HG03521 (cell line): ENCODE measurements around the gene MEGF6.

Source experiments
- ATAC-seq: cut with Tn5 transposase; IDR thresholded peaks from one replicate; pipeline ENCODE4 v1.9.1; 2021; ENCODE audit warnings: mild to moderate bottlenecking, moderate library complexity; ENCODE audit not compliant: unreplicated experiment

Gene MEGF6

DNA sequence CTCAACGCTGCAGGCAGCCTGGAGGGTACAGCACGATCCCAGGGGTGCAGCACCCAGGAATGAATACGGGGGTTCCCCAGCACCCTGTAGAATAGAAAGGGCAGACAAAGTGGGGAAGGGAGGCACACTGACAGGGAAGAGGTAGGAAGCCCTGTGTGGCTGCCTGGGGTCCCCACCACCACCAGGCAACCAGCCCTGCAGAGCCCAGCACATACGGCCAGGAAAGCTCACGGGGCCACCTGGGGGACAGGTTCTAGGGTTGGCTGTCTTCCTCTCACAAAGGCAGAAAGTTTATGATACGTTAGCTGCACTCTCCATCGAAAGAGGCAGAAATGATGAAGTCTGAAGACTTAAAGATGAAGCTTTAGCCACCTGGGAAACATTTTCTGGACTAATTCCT lies 104.4 kb downstream of the MEGF6 start:
- ATAC-seq = no peak

DNA sequence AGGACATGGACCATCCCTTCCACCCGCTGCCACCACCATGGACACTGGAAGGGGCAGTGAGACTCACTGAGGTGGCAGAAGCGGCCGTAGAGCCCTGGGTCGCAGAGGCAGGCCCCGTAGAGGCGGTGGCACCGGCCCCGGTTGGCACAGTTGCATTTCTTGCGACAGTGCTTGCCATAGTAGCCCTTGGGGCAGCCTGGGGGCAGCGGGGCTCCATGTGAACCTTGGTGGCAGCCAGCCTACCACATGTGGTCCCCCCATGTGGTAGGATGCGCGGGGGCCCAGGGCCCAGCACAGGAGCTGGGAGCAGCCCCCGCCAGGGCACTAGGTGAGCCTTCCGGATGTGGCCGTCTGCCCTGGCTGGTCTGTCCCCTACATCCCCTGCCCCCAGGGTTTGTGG lies 105.3 kb downstream of the MEGF6 start:
- ATAC-seq = no peak

DNA sequence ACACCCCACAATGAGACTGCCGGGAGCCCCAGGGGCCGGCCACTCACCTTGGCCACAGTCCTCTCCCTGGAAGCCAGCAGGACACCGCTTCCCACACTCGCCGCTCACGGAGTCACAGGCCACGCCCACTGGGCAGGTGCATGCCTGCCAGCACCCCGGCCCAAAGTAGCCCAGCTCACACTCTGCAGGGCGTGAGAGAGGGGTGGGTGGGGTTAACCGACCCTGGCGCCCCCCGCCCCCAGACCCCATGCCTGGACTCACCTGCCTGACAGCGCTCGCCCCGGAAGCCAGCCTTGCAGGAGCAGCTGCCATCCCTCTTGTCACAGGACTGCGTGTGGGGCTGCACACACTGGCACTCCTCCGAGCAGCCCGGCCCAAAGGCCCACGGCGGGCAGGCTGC lies 106.1 kb downstream of the MEGF6 start:
- ATAC-seq = no peak

DNA sequence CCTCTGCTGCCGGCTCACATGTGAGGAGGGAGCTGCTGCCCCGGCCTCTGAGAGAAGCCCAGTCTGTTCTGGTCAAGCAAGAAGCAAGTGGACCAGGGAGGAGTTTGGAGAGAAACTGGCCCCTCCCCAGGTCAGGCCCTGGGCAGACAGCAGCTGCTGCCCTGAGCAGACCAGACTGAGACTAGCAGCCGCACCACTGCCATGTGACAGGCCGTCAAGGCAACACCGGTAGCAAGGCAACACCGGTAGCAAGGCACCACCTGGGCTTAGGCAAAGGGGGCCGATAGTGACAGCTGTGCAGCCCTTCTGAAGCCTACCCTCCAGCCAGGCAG lies 106.5 kb downstream of the MEGF6 start:
- no peak for ATAC-seq

DNA sequence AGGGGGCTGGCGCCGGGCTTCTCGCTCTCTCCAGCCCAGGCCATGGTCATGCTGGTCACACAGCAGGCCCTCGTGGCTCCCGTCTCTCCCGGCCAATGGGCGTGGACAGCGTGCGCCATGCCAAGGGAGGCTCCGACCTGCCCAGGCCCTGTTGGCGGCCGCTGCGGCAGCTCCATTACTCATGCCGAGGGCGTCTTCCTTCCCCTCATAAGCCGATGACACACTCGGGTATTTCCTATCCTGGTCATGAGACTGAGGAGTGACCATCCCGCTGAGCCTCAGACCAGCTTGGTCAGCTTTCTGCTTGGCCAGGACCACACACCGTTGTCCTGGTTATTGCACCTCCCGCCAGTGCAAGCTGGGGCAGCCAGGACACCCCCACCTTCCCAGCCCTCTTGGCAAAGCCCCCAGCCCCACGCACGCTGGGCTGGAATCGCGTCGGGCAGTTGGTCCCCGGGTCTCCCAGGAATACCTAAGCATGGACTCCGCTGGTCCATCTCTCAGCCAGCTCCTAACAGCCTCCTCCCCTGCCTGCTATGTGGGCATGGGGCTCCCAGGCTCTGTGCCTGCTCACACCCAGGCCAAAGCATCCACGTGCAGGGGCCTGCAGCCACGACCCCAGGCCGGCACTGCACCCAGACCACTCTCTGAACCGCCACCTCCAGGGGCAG lies 107.0 kb downstream of the MEGF6 start:
- no peak for ATAC-seq

DNA sequence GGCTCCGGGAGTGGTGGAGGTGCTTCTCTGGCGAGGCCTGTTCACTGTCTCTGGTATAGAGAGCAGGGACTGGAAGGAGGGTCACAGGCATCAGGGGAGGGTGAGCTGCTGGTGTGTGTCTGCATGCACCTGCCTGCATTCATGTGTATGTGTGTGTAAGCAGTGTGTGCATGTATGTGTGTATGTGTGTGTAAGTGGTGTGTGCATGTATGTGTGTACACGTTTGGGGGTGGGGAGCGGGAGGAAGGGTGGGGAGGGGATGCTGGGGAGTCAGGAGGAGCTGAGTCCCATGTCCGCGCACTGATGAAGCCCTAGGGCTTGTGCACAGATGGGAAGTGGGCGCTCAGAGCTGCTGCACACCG lies 107.8 kb downstream of the MEGF6 start:
- no peak for ATAC-seq

DNA sequence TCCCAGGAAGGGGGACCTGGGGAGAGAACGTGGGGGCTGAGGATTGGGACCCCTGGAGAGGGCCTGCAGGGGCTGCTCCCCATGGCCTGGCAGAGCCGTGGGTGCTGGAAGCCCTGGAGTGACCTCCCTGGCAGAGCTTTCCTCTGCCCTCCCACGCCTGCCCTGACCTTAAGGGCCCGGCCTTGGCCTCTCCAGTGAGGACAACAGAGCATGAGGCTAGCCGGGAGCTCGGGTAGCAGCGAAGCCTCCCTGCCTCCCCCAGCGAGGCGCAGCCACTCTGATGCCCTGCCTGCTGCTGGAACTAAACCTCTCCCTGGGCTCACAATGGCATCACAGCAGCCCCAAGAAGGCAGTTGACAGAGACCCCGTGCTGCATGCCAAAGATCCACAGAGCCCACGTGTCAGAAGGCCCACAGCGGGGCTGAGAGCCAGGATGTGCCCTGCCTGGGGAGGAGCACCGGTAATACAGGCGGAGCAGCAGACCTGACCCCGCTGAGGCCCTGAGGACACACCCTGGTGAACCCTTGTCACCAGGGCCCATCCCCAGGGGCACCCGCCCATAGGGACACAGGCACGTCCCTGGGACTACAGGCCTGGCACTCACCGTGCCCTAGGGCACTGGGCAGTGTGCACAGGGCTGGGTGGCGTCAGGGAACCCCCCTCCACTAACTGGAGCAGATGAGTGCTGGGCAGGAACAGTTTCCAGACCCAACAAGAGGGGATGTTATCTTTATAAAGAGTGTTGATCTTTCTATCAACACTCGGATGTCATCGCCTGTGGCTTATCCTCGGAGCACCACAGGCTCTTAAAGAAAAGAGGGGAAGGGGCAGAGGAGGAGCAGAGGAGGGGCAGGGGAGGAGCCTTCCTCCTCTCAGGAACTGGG lies 108.4 kb downstream of the MEGF6 start:
- no peak for ATAC-seq

DNA sequence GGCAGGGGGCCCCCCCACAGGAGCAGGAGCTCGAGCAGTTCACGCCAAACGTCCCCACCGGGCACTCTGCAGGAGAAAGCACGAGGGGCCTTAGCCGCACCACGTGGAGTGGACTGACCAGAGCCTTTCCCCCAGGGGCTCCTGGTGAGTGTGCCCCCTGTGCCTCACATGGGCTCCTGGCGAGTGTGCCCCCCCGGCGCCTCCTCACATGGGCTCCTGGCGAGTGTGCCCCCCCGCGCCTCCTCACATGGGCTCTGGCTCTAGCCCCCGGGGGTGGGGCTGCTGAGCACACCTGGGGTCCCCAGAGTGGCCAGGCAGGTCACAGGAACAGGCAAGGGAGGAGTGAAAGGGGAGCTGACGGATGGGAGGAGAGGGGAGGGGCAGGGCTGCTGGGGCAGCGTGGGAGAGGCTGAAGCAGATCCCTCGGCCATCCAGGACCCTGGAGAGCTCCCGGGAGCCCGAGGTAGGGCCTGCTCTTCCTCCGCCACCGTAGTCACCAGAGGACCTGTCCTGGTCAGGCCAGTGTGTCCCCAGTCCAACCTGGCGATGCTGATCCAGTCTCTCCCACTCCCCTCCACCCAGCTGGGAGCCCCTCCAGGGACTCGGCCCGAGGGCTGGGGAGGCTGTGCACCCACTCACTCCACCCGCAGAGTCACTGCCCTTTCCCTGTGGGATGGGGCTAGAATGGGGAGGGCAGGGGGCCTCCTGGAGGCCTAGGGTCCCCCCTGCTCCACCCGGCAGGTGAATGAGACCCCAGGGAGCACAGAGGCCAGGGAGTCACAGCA lies 109.3 kb downstream of the MEGF6 start:
- no peak for ATAC-seq

DNA sequence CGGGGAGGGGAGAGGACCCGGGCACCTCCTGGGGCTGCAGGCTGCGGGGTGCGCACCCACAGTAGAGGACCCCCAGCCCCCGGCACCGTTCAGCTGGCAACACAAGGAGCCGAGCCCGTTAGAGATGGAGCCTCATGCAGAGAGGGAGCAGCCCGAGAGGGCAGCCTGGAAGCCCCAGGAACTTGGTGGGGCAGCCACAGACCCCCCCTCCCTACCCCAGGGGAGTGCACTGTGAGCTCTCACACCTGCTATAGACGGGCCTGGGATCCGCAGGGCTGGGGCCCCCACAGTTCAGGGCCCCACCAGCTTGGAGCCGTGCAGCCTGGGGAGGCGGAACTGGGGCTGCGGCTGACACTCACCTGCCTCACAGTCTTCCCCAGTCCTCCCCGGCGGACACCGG lies 109.9 kb downstream of the MEGF6 start:
- no peak for ATAC-seq

DNA sequence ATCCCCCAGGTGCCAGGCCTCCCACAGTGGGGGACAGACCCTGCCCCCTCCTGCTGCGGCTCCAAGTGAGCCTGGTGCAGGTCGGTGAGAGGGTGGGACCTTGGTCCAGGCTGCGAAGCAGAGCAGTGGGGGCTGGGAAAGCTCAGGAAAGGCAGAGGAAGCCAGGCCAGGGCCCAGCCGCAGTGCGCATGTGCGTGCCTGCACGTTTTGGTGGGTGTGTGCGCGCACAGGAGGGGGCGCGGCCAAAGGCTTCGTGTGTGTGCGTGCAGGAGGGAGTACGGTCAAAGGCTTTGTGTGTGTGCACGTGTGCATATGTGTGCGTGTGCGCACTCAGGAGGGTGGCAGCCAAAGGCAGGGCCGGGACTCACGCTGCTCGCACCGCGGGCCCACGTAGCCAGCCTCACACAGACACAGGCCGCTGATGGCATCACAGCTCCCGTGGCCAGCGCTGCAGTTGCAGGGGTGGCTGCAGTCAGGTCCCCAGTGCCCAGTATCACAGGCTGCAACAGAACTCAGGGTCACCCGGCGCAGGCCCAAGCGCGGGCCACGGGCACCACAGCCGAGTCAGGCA lies 111.0 kb downstream of the MEGF6 start:
- no peak for ATAC-seq

DNA sequence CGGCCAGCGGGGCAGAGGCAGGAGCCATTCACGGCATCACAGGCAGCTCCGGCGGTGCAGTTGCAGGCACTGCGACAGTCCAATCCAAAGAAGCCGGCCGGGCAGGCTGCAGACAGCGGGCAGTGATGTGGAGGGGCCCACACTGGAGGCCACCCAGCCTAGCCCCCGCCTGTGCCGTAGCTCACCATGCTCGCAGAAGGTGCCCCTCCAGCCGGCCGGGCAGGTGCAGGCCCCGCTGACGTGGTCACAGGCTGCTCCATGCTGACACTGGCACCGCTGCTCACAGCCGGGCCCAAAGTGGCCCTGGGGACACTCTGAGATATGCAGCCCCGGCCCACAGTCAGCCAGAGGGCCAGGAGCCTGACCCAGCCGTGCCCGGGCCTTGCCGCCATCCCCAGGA lies 111.7 kb downstream of the MEGF6 start:
- ATAC-seq = no peak

DNA sequence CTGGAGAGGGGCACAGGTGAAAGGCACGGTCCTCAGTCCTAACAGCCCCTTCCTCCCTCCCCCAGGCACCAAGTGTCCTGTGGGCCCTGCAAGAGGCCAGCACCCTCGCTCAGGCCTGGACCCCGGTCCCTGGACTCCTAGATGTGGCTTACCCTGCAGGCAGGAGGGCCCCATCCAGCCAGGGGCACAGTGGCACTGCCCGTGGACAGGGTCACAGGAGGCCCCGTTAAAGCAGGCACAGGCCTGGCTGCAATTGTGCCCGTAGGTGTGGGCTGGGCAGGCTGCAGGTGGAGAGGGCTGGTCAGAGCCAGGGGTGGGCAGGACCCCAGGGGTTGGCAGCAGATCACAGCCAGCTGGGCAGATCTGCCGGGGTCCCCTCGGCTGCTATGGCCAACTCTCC lies 112.3 kb downstream of the MEGF6 start:
- ATAC-seq = no peak

DNA sequence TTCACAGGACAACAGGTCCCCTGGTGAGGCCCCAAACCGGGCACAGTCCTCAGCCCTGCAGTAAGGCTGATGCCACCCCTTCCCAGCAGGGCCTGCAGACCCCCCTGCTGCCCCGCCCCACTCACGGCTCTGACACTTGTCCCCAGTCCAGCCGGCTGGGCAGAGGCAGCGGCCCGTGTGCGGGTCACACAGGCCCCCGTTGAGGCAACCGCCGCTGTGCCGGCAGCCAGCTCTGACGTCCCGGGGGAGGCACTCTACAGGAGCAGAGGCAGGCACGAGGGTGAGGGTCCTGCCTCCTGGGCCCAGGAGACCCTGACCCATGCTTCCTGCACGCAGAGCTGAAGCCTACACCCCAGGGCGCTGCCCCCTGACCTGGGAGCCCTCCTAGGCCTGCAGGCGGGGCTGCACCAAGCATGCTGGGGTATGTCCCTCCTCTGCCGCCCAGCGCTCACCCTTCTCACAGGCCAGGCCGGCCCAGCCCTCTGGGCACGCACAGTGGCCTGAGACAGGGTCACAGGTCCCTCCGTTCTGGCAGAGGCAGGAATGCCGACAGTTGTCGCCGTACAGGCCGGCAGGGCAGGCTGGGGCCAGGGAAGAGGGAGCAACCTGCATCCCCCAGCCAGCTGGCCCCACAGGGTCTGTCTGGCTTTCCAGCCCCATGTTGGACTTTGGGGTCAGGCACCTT lies 112.9 kb downstream of the MEGF6 start:
- no peak for ATAC-seq

DNA sequence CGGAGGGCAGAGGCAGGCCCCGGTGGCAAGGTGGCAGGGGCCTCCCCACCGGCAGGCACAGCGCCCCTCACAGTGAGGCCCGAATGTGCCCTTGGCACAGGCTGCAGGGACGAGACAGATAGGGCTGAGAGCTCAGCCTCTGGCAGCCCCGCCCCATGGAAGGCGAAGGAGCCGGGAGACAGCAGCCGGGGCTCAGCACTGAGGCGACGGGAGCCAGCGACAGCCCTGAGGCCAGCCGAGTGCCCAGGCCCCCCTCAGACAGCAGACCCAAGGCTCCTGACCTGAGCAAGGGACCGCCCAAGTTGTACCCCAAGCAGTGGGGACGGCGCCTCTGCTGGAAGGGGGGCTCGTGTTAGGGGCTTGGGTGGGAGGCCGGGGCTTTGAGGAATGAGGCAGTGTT lies 113.8 kb downstream of the MEGF6 start:
- ATAC-seq = no peak

DNA sequence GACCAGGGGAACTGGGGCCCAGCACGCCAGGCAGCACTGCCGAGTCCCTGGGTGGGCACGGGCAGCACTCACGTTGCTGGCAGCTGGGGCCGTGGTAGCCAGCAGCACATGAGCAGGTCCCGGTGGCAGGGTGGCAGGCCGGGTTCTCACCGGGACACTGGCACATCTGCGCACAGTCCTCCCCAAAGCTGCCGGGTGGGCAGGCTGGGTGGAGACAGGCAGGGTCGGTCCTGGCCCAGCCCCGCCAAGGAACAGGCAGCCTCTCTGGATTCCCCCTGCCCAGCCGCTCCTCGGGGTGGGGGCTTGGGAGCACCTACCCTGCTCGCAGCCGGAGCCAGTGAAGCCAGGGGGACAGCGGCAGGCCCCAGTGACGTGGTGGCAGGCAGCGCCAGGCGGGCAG lies 114.4 kb downstream of the MEGF6 start:
- no peak for ATAC-seq

DNA sequence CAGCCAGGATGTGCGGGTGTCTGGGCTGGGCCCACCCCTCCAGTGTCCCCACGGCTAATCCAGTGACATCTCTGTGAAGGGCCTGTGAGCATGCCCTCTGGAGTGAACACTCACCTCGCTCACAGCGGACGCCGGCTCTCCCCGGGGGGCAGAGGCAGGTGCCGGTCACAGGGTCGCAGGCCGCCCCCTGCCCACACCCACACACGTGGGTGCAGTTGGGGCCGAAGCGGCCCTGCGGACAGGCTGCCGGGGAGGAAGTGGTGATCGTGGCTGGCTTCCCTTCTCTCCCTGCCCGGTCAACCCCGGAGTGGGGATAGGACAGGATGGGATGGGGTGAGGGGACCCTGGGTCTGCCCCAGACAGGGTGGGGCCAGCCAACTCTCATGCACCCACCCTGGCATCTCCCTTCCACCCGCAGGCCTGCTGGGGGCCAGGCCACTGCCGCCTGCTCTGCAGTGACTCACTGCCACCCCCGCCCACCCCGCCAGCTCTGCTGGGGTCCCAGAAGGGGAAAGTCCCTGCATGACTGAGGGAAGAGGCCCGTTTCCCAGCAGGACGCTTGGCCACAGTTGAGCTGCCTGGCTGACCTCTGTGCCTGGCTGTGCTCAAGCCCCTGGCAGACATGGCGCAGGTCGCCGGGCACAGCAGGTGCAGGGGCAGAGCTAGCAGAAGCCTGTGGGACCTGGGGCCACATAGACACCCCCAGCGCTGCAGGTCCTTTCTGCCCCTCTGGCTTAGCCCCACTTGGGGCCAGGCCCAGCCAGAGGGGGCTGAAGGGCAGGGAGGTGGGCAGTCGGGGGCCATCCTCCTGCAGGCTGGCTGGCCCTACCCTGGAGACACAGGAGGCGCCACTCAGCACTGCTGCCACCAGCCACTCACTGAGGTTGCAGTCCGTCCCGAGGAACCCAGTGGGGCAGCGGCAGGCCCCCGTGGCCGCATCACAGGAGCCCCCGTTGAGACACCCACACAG lies 115.2 kb downstream of the MEGF6 start:
- ATAC-seq = no peak

DNA sequence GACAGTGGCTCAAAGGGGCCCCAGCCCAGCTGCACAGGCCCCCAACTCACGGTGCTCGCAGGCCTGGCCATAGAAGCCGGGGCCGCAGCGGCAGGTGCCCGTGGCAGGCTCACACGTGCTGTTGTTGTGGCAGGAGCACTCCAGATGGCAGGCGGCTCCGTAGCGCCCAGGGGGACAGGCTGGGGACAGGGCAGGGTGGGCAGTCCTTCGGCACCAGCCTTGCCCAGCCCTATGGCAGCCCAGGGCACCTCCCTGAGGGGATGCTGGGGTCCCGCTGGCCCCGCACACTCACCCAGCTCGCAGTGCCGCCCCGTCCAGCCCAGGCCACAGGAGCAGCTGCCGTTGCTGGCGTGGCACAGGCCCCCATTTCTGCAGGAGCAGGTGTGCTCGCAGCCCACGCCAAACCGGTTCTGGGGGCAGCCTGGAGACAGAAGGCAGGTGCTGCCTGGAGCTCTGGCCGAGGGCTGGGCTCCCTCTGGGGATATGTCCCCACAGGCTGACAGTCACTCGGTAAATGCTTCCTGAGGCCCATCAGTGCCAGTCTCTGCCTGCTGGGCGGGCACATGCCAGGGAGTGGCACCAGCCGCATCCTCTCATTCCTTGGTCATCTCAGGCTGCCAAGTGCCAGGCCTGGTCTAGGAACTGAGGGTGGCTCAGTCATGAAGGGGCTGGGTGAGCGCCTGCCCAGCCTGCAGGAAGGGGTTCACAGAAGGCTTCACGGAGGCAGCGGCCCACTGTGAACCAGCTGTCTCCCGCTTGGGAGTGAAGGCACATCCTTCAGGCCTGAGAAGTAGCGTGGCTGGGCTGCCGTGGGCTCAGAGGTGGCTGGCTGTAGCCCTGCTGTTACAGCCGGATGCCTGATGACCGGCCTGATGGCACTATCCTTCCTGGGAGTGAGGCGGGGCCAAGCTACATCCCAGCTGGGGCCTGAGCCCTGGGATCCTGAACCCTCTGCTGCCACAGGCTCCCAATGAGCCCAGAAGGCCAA lies 116.7 kb downstream of the MEGF6 start:
- no peak for ATAC-seq

DNA sequence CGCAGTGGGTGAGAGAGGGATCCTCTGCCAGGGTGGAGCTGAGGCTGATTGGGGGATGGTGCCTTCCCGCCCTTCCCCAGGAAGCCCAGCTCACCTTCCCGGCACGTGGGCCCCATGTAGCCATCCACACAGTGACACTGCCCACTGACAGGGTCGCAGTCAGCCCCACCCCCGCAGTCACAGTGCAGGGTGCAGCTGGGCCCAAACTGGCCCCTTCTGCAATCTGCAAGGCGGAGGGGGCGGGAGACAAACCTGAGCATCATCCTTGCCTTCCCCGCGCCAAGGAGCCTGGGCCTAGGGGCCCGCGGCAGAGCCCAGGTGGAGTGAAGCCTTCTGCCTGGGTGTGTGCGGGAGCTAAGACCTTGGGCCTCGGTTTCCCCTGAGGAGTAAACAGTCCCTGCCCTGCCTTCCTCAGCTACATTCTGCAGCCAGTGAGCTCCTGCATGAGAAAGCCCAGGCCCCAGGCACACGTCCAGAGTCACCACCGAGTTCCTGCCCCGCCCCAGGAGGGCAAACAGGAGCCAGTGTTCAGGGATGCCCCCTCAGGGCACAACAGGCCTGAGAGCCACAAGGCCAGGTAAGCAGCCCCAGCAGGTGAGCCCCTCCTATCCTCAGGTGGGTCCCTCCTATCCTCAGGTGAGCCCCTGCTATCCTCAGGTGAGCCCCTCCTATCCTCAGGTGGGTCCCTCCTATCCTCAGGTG lies 118.6 kb downstream of the MEGF6 start:
- ATAC-seq = no peak
